Osteoblast (primary cell): ENCODE measurements around the gene HINFP. TPM values are rescaled to one million over a fixed set of nuclear protein-coding genes. Genes with fewer than 3 reads are reported as not detected.
A peak's percentile ranks its signal among the peaks of the same experiment; 100 is the strongest.

Experiments used
- DNase-seq: peaks from one replicate; pipeline ENCODE4 v3.0.0; 2011; ENCODE audit warnings: low spot score, mixed read lengths; ENCODE audit not compliant: insufficient read length; ENCODE audit errors: missing footprints
- H2AFZ ChIP-seq: 2 replicates; pipeline ENCODE4 v1.6.0; 2011; ENCODE audit warnings: mild to moderate bottlenecking, low read length
- H3K27ac ChIP-seq: 2 replicates; pipeline ENCODE4 v1.5.1; 2011; ENCODE audit warnings: mild to moderate bottlenecking, low read depth, low read length, moderate library complexity
- H3K27me3 ChIP-seq: 2 replicates; pipeline ENCODE4 v1.6.0; 2012; ENCODE audit warnings: mild to moderate bottlenecking, control low read depth, inconsistent platforms, low read length, moderate library complexity; ENCODE audit not compliant: insufficient read depth
- H3K36me3 ChIP-seq: 2 replicates; pipeline ENCODE4 v1.5.1; 2011; ENCODE audit warnings: mild to moderate bottlenecking, low read length, control low read depth, moderate library complexity; ENCODE audit not compliant: insufficient read depth
- H3K4me1 ChIP-seq: 2 replicates; pipeline ENCODE4 v1.5.1; 2011; ENCODE audit warnings: mild to moderate bottlenecking, low read length, control low read depth, moderate library complexity; ENCODE audit not compliant: insufficient read depth
- H3K4me2 ChIP-seq: 2 replicates; pipeline ENCODE4 v1.6.0; 2011; ENCODE audit warnings: mild to moderate bottlenecking, low read length; ENCODE audit not compliant: insufficient read depth
- H3K4me3 ChIP-seq: fragments of 200-600 bp; sonication (generic); 3 replicates; pipeline ENCODE4 v1.5.1; 2012; ENCODE audit warnings: mild to moderate bottlenecking, low read length, inconsistent platforms; ENCODE audit not compliant: insufficient read depth
- H3K79me2 ChIP-seq: 2 replicates; pipeline ENCODE4 v1.6.0; 2012; ENCODE audit warnings: mild to moderate bottlenecking, low read length, control low read depth, inconsistent platforms; ENCODE audit not compliant: insufficient read depth
- H3K9me3 ChIP-seq: 2 replicates; pipeline ENCODE4 v1.5.1; 2011; ENCODE audit warnings: low read depth, low read length, control low read depth
- H4K20me1 ChIP-seq: 2 replicates; pipeline ENCODE4 v1.6.0; 2012; ENCODE audit warnings: mild to moderate bottlenecking, low read length, control low read depth; ENCODE audit not compliant: insufficient read depth
- CTCF ChIP-seq: IDR thresholded peaks from 2 replicates; pipeline ENCODE4 v1.5.1; 2011; ENCODE audit warnings: mild to moderate bottlenecking, low read depth, low read length, moderate library complexity; ENCODE audit errors: extremely low read depth
- total RNA-seq: library from RNA; depleted of rRNA; stranded (reverse); fragments of >200 nt; gene quantifications from 2 replicates; pipeline ENCODE4 v1.2.3, GENCODE V29; 2012

Gene HINFP
- total RNA-seq, 1 donor, result 22.8 TPM

DNA sequence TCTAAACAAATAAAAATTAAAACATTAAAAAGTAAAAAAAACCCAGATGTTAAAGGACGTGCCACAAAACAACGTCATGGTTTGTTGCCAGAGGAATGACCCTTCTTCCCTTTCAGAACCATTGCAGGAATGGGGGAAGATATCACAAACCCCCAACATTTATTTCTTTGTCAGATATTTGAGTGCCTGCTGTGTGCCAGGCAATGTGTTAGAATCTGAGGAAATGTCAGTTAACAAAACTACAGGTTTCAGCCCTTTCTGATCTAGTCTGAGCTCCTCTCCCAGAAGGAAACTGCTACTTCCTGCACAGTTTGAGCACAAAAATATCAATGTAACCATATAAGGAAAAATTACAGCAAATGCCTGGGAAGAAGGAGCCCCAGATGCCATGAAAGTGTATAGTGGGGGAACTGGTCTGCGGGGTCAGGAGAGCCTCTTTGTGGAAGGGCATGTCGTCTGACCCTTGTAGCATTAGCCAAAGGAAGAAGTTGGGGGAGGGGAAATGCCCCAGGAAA, 56.8 kb downstream of the HINFP start:
- H3K4me2 ChIP-seq, result no peak overlapping the region

DNA sequence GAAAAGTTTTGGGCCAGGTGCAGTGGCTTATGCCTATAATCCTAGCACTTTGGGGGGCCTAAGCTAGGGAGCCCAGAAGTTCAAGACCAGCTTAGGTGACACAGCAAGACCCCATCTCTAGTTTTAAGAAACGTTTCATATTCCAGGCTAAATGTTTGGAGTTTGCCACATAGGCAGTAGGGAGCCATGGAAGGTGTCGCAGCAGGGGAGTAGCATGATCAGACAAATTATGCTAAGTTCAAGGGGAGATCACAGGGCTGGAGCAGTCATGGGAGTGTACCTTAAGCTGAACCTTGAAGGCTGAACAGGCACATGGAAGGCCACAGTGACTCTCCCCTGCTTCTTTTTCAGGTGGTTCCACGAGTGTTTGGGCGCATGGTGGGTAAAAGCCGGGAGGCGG, 58.0 kb downstream of the HINFP start:
- Histone ChIP-seq H3K27ac (no peak overlapping the region), H3K36me3 (peaks cover 26% of the 10 kb centered on the region), H3K4me3 (no peak overlapping the region), H3K79me2 (no peaks in the 10 kb centered on the region), H3K4me2 (no peak overlapping the region), H4K20me1 (peaks cover 4% of the 10 kb centered on the region), H2AFZ (no peak overlapping the region), H3K9me3 (no peaks in the 10 kb centered on the region), H3K4me1 (no peaks in the 10 kb centered on the region), H3K27me3 (no peaks in the 10 kb centered on the region)
- TF ChIP-seq CTCF, result no peak
- no peak for DNase-seq

More for the DNA sequence above, 56.8 kb downstream of the HINFP start:
- Histone ChIP-seq H3K4me3 (no peak overlapping the region), H3K79me2 (no peaks in the 10 kb centered on the region), H4K20me1 (peaks cover 4% of the 10 kb centered on the region), H3K9me3 (no peaks in the 10 kb centered on the region), H3K27ac (no peak overlapping the region), H3K36me3 (peaks cover 27% of the 10 kb centered on the region), H3K4me1 (no peaks in the 10 kb centered on the region), H2AFZ (no peak overlapping the region), H3K27me3 (no peaks in the 10 kb centered on the region)
- no peak for TF ChIP-seq CTCF
- DNase-seq, result no peak

- H3K79me2 ChIP-seq, result no peaks in the 10 kb centered on the region
These were observed 58.6 kb downstream of the HINFP start for GRCh38 chr11:119179983-119180382.

More at GRCh38 chr11:119179983-119180382, 58.6 kb downstream of the HINFP start:
- Histone ChIP-seq H3K4me2 (no peak overlapping the region), H3K4me3 (no peak overlapping the region), H3K27ac (no peak overlapping the region), H3K4me1 (no peaks in the 10 kb centered on the region), H3K9me3 (no peaks in the 10 kb centered on the region), H4K20me1 (peaks cover under 1% of the 10 kb centered on the region), H3K27me3 (no peaks in the 10 kb centered on the region), H3K36me3 (peaks cover 20% of the 10 kb centered on the region), H2AFZ (no peak overlapping the region)
- DNase-seq, result peak; percentile 42
- no peak for TF ChIP-seq CTCF
